Measurements from ENCODE around the gene ARHGEF28. TPM values are rescaled to one million over a fixed set of nuclear protein-coding genes. Genes with fewer than 3 reads are reported as not detected.

Gene ARHGEF28
- total RNA-seq, 1 experiment from 2014 or later: 0.57 TPM

- no peak overlapping the region; a peak in 1 of 7 replicates for H3K27ac Mint-ChIP-seq
- H3K4ac ChIP-seq (ENCODE audit: low read depth, low read length): no peak overlapping the region
- H2BK15ac ChIP-seq (ENCODE audit: low read depth, low read length): no peak overlapping the region
- H3K4me2 ChIP-seq (ENCODE audit: insufficient read depth, insufficient read length, low read length): no peak overlapping the region
- no peaks in the 10 kb centered on the region for H3K9me3 ChIP-seq (ENCODE audit: control insufficient read depth, low read depth, low read length)
- no peak overlapping the region for H4K5ac ChIP-seq (ENCODE audit: insufficient read length, low read depth, low read length)
- H3K14ac ChIP-seq (ENCODE audit: insufficient read depth, low read length): no peak overlapping the region
- H3K56ac ChIP-seq (ENCODE audit: insufficient read length, low read depth, low read length): no peak overlapping the region
- H2BK12ac ChIP-seq (ENCODE audit: insufficient read length, low read depth, low read length): no peak overlapping the region
- H2AFZ ChIP-seq (ENCODE audit: low read length): no peak overlapping the region
- H3K79me2 ChIP-seq (ENCODE audit: insufficient read depth, low read length): no peaks in the 10 kb centered on the region
- H3K9ac ChIP-seq (ENCODE audit: extremely low read depth, insufficient read length, low read length): no peak overlapping the region
- H3K27ac ChIP-seq (ENCODE audit: insufficient read length, low read depth, low read length): no peak overlapping the region
- H3K36me3 Mint-ChIP-seq (ENCODE audit: insufficient read depth in 1 of 3, low read depth in 3 of 3): peaks cover 0 to 4% (median 0%) of the 10 kb centered on the region in 3 experiments; a peak in 1 of 7 replicates
- no peaks in the 10 kb centered on the region for H4K20me1 ChIP-seq (ENCODE audit: control insufficient read depth, insufficient read depth, insufficient read length)
- no peak overlapping the region for H3K23ac ChIP-seq (ENCODE audit: insufficient read length, low read depth, low read length)
- DNase-seq: no peak
- no peak overlapping the region for H4K8ac ChIP-seq (replicated peaks; ENCODE audit: insufficient read length, low read depth, low read length)
- H3K18ac ChIP-seq (ENCODE audit: insufficient read length, low read depth, low read length): no peak overlapping the region
- no peaks in the 10 kb centered on the region for H3K4me1 ChIP-seq (ENCODE audit: insufficient read depth, low read length)
- H3K27me3 ChIP-seq (ENCODE audit: insufficient read depth, low read length): no peaks in the 10 kb centered on the region
- no peak overlapping the region for H3T11ph ChIP-seq (ENCODE audit: low read length)
- no peak overlapping the region for H2BK120ac ChIP-seq (ENCODE audit: low read depth, low read length, poor library complexity, severe bottlenecking)
- no peak overlapping the region for H3K4me3 Mint-ChIP-seq
- peaks cover 4 to 5% of the 10 kb centered on the region in 2 experiments; a peak in 3 of 5 replicates for H3K9me3 Mint-ChIP-seq
- TF ChIP-seq CTCF (conservative IDR thresholded peaks at IDR 0.05): no peak
- peaks cover 4 to 6% of the 10 kb centered on the region in 2 experiments; a peak in 3 of 4 replicates for H3K4me1 Mint-ChIP-seq
- no peak overlapping the region for H2BK20ac ChIP-seq (ENCODE audit: low read depth, low read length, poor library complexity, severe bottlenecking)
- H3K23me2 ChIP-seq (ENCODE audit: insufficient read length, low read depth, low read length, poor library complexity, severe bottlenecking): no peaks in the 10 kb centered on the region
- no peaks in the 10 kb centered on the region for H3K79me1 ChIP-seq (ENCODE audit: insufficient read depth, low read depth, low read length, poor library complexity, severe bottlenecking)
- no peak overlapping the region for H2BK5ac ChIP-seq (ENCODE audit: insufficient read length, low read length)
- WGBS (ENCODE audit: extremely low coverage, insufficient read length, low lambda C conversion rate): no CpG with 5 or more reads among the region's 1 CpG
- peaks cover 5% of the 10 kb centered on the region for H3K27me3 Mint-ChIP-seq (ENCODE audit: low read depth)
- no peak overlapping the region for H2AK5ac ChIP-seq (ENCODE audit: insufficient read length, low read length)
- no peak overlapping the region for H4K91ac ChIP-seq (ENCODE audit: insufficient read length, low read depth, low read length)
Measured at GRCh38 chr5:73942783-73943182, 316.8 kb downstream of the ARHGEF28 start.
